Measurements from ENCODE around the gene UBQLN1.

- no peak for TF ChIP-seq POLR2A (IDR thresholded peaks at IDR 0.05; ENCODE audit: low read length)
- TF ChIP-seq GATA1 (IDR thresholded peaks at IDR 0.05; ENCODE audit: low read depth, low read length): no peak
Measured at GRCh38 chr9:83649080-83649479, 58.7 kb downstream of the UBQLN1 start.
